GM19043 (cell line): Measurements from ENCODE around the gene SCN4B.

Experiments
- ATAC-seq: cut with Tn5 transposase; IDR thresholded peaks from one replicate; pipeline ENCODE4 v1.9.1; 2021; ENCODE audit warnings: low read depth; ENCODE audit not compliant: unreplicated experiment

SCN4B gene

DNA sequence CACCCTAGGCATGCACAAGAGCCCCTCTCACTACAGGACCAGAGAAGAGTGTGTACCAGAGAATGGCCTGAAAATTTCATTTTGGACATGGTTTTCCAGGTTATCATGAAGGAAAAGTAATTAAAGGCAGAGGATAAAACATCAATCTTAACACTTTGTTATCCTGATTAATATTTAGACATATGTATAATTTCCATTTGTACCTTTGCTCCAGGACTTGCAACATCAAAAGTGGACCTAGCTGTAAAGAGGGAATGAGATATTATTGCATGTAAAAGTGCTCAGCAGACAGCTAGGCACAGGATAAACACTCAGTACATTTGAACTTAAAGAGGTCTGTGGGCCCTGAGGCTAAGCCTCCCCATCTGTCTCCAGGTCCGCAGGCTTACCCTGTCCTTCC lies 2.0 kb upstream of the SCN4B start:
- ATAC-seq: no peak

DNA sequence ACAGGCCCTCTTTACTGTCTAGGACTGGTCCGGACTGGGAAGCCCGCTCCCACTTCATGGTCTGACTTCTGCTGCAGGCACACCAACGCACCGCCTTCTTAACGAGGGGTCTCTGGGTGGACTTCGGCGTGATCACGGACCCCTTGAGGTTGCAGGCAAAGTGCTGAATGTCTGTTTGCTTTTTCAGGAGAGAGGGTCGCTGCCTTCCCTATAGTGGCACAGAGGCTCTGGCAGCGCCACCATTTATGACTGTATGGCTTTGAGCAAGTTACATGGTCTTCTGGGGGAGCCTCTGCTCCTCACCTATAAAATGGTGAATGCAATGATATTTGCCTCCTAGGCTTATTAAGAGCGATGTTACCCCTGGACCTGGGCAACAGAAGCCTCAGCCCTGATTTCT lies 1.4 kb upstream of the SCN4B start:
- ATAC-seq: no peak

DNA sequence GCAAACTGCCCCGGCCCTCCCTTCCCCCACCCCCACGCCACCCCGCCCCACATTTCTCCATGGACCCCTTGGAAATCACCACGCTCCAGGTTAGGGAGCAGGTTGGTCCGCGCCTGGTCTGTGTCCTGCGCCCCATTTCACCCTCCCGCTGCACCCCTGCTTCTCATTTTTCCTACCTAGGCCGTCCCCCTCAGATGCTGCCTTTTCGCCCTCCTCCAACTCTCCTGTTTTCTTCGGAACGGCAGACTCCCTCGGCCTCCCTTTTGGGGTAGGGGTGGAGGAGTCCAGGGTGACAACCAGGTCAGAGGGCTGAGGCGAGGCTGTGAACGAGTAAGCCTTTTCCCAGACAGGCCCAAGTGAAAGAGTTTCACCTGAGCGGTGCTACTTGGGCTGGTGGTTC lies 893 bp upstream of the SCN4B start:
- ATAC-seq: no peak

DNA sequence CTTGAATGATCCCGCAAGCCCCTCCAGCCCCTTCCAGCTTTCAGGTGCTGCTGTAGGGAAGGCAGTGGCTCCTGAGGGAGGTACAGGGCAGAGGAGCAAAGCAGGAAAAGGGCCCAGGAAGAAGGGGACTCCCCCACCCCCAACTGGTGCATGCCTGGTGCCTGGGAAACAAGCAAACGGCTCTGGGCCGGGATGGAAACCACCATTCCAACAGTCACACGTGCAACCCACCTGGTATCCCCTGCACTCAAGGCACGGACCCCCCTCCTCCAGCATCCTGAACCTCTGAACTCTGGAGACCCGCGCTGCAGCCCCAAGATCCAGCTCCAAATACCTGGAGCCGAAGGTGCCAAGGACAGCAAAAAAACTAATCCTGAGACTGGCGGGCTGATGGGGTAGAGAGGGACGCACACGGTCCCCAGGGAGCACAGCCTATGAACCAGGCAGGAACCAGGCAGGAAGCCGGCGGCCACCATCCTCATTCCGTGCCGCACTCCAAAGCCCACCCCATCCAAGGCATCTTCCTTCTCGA lies 537 bp downstream of the SCN4B start:
- ATAC-seq: no peak

DNA sequence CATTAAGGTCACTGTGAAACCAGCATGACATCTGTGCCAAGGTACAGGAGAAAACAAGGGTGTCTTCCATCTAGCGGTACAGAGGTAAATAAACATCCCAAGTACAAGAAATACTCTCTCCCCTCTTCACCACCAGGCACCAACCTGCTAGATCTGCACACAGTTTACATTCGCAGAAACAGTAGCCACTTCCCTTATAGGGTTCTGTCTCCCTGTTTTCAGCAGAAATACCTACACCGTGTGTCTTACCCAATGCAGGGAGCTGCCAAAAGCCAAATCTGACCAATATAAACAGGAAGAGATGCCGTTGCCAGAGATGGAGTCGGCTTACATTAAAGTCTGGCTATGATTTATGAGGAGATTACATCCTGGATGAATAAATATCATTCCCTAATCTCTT lies 1.2 kb downstream of the SCN4B start:
- ATAC-seq: no peak

DNA sequence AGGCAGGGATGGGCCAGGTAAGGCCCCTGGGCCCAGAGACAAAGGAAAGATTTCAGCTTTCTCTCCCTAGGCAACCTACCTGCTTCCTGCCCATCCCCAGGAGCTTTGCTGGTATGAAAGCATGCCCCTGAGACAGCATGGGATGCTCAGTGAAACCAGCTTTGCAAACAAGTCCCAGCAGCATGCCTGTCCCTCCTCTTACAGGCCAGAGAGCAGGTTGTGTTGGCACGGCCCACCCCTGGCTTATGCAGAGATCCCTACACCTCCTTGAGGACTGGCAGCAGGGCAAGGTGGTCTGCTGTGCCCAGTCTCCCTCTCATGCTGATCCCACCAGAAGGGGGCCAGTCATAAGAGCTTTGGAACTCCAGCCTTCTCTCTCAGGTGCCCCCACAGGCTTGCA lies 3.1 kb downstream of the SCN4B start:
- no peak for ATAC-seq

DNA sequence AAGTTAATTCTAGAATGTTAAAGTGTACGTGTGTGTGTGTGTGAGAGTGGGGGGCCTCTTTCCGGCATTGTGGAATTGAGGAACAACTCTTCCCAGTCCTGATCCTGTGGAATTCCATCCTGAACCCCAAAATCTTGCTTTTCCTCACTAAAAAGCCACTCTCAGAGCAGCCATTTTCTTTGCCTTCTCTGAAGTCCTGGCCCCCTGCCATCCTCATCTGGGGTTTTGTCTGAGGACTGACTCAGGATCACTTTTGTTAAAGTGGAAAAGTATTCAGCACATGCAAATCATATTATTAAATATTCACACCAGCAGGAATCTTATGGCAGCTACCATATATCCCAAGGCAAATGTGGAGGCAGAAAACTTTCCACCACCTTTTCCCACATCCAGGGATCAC lies 3.8 kb downstream of the SCN4B start:
- ATAC-seq: no peak

DNA sequence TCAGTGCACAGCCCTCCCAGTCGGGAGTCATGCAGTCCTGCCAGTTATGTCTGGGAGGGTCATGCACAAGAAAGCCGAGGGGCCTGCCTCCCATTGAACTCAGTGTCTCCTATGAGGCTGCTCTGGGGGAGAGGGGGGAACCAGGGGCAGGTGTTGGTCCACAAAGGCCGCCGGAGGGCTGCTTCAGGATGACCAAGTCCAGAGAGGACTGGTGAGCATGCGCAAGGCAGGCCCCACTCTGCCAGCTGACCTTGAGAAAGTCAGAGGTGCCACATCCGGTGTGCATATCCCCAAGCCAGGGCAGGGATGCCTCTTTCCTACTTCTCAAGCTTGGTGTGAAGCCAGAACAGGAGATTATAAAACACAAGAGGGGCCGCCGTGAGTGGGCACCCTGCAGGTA lies 4.4 kb downstream of the SCN4B start:
- no peak for ATAC-seq

DNA sequence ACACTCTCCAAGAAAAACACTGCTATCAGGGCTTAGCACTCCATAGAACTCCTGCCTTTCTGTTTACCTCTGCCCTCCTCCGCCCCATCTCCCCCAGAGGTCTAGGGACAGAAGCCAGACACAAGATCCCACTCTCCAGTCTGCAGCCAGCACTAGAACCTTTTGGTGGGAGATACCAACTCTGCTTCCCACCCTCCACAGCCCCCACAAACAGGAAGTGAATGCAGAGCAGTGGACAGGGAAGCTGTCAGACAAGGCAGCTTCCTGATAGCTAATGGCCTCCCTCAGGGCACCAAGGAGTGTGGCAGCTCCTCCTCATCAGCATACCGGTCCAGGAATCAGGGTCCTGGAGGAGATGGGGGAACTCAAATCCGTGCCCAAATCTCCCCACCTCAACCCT lies 5.1 kb downstream of the SCN4B start:
- no peak for ATAC-seq

DNA sequence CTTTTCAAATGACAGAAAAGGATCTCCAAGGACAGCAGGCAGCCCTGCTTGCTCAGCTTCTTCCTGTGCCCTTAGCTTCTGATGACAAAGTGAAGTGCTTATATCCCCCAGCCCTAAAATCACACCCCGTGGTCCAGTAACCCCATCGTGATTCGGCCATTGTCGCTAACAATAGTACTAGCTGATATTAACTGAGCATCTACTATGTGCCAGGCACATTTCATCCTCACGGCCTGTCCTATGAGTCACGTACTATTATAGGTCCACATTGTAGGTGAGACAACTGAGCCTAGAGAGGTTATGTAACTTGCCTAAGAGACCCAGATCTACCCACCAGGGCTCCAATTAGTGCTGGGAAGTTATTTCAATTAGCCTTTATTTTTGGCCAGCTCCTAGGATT lies 6.1 kb downstream of the SCN4B start:
- ATAC-seq: no peak

DNA sequence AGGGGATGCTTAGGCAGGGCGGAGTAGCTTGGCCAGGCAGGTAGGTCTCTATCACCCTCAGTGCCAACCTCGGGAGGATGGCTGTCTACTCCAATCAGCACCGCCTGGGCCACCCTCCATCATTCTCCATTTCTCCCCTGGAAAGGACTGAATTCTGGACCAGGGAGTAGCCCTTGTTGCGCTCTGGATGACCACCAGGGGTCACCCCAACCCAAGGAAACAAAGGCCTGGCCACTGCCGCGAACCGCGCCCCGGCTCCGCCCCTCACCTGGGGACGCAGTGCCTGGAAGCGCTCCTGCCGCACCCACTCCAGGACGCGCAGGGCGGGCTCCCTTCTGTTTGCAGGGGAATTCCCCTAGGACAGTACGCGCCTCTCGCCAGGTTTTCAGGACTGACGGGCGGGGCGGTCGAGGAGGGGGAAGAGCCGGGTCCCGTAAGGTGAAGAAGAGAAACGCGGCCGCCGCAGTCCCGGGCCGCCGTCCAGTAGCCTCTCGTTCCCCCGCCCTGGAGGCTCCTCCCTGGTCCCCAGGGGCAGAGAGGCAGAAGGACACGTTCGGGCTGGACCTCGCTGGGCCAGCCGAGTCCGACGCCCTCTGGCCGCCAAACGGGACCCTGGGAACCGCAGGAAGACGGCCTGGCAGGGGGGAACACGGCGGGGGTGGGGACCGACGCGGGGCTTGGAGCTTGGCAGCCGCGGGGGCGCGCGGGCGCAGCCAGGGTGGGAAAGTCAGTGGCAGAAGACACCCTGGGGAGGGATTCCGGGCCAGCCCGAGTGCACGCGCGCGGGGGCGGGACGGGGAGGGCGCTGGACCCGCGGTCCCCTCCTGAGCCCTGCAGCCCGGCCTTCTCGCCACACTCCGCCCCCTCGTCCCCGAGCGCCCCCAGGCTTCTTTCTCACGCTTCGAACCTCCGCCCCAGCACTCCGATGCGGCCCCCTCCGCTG lies 7.1 kb downstream of the SCN4B start:
- no peak for ATAC-seq

DNA sequence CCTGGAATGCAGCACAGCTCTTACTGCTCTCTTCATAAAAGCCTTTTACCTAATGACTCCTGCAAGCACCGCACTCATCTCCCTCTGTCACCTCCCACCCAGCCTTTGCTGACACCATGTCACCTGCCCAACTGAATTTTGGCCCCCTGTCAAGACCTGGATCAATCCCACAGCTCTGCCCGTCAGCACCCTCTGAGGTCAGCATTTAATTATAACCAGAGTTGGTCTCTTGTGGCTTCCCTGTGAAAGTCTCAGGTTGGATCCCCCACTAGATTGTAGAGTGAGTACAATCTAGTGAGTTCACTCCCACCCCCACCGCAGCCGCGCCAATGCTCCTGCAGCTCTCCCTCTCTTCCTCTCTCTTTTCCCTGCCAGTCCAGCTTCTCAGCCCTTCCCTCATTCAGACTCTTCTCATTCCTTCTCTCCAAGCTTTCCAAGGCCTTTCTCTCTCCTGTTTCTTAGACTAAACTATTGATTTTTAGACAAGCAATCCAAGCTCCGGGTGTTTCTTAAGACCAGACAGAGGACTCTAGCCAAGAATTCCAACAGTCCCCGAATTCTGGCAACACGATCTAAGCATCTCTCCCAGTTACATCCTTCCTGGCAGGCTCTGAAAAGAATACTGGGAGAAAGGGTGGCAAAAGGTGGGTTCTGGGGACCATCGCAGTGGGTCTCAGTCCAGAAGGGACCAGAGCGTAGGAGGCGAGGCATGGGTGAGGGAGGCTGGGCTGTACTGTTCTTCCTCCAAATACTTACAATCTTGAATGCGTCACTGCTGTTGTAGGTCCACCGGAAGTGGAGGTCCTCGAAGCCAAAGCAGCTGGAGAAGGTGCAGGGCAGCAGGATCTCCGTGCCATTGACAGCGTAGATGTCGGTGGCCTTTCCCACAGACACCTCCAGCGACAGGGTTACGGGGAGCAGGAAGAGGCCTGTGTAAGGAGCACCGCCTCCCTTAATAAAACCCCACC lies 8.0 kb downstream of the SCN4B start:
- ATAC-seq: no peak

DNA sequence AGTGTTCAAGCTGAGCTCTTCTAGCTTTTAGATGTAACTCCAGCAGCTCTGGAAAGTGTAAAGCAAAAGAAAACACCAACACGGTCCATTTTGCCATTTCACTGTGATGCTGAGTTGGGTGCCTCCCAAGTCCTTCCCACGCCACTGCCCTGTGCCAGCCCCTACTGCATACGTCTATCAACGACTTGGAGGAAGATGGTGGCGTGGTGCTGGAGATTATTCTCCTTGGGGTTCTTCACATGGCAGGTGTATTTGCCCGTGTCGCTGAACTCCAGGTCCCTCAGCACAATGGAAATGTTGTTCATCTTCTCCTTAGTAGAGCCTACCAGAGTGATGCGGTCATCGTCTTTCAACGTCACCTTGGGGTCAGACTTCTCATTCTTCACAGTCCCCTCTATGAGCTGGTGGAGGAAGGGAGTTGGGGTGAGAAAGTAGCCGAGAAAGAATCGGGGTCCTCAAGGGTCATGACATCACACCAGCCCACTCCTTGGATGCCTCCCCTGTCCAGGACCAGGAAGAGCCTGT lies 8.9 kb downstream of the SCN4B start:
- no peak for ATAC-seq

DNA sequence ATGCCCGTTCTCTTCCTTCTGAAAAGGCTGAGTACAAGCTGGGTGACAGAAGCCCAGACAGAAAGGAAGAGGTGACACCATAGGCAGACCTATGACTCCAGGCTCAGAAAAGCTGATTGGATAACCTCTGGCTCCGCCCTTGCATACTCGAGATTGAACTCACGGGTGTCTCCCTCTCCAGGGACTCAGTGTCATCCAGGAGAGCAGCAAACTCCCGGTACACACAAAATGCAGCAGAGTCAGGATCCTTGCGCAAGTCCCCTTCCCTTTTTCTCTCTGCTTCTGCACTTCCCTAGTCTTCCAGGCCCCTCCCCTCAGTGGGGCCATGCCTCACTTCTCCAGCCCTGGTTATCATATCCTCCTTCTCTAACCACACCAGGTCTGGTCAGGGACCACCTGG lies 9.8 kb downstream of the SCN4B start:
- no peak for ATAC-seq

DNA sequence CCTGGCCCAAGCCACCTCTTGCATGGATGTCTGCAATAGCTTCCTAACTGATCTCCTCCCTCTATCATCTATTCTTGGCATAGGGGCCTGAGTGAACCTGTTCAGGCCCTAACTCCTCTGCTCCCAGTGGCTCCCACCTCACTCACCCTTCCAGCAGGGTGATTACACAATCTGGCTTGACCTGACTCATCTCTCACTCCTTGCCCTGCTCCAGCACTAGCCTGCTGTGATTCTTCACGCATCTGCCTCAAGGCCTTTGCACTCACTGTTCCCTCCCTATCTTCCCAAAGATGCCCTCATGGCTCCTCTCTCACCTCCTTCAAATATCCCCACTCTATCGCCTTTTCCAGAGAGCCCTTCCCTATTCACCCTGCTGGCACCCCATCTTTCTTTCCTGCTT lies 10.5 kb downstream of the SCN4B start:
- ATAC-seq: no peak

DNA sequence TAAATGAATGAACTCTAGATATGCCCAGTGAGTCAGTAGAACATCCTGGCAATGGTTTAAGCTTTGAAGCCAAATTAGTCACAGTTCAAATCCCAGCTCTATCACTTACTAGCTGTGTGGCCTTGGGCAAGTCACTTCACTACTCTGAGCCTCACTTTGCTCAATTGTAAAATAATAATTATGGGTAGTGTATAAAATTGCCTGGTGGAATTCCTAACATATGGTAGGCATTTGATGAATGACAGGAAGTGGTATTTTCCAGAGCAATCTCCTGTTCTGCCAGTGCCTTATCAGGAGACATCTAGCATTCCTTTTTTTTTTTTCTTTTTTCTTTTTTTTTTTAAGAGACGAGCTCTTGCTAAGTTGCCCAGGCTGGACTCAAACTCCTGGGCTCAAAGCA lies 13.0 kb downstream of the SCN4B start:
- ATAC-seq: no peak

DNA sequence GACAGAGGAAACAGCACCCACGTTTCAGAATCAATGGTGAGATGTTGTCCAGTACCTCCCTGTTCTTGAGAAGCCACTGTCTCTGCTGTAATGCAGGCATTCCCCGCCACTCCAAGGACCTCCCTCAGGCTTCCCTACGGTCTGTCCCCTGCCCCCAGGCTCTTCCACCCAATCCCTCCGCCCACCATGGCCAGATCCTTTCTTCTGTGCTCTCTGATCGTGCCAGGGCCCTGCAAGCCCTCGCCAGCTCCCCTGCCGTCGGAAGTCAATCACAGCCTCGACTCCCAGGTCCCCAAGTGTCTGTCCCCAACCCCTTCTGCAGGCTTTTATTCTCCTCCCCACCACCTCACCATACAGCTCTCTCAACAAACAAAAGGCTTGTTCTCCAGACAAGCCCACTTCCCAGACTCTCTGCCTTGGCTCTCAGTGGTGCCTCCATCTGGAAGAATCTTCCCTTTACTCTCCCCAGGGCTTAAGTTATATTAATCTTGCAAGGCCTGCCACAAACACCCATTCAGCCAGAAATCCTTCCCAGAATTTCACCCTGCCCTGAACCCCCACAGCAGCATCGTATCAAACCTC lies 13.7 kb downstream of the SCN4B start:
- no peak for ATAC-seq

DNA sequence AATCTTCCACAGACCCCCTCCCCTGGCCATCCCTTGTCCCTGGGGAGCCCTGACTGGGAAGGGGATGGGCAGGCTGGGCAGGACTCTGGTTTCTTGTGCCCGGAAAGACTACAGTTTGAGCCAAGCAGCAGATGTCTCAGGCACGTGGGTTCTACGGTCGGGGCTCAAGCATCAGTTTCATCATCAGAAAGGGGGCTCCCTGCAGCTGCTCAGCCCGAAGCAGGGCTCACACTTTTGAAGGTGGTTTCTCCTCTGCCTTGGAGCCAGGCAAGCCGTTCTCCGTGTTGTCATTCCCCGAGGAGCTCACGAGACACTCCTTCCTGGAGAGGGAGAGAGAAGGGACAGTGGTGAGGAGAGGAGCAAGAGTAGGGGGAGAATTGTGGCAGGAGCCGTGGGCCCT lies 15.8 kb downstream of the SCN4B start:
- no peak for ATAC-seq

DNA sequence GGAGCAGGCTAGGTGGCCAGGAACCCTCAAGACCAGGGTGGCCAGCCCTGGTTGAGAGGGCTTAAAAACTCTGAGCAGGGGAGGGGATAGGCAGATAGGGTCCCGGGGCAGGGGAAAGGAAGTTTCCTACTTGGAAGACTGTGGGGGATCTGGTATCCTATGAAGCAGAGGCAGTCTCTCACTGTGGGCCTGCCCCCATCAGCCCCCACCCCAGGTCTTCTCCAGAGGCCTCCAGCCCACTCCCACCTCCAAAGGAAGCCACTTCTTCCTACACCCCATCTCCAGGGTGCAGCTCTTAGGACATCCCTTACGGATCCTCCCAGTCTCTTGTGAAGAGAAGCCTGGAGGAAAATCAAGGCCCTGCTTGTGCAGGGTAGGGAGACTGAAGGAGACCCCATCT lies 16.3 kb downstream of the SCN4B start:
- ATAC-seq: no peak

DNA sequence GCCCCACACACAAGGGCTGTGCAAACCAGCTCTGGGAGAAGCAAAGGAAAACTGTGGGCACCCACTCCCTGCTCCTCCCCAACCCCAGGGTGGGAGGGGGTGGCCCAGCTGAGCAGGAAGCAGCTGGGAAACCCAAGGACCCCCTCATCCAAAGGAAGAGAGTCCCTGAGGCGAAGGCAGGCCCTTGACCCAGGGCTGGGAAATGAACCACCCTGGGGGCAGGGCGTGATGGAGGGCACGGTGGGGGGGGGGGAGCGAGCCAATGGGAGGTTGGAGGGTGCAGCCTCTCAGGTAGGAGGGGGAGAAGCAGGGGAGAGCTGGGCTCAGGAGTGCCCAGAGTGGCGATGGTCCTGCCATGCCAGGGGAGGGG lies 16.8 kb downstream of the SCN4B start:
- no peak for ATAC-seq
